HepG2 (cell line): Measurements from ENCODE around the gene KATNA1. TPM values are rescaled to one million over a fixed set of nuclear protein-coding genes. Genes with fewer than 3 reads are reported as not detected.

Experiments used
- AFF4 ChIP-seq: sonication (generic); formaldehyde crosslinking; IDR thresholded peaks from 2 replicates; pipeline ENCODE4 v1.4.0; 2020; ENCODE audit warnings: missing genetic modification reagents
- BORCS8-MEF2B ChIP-seq: sonication (generic); formaldehyde crosslinking; IDR thresholded peaks from 2 replicates; pipeline ENCODE4 v1.8.0; 2022; ENCODE audit warnings: mild to moderate bottlenecking, missing genetic modification reagents
- CENPX ChIP-seq: sonication (generic); formaldehyde crosslinking; IDR thresholded peaks from 2 replicates; pipeline ENCODE4 v1.9.0; 2021; ENCODE audit warnings: mild to moderate bottlenecking, missing genetic modification reagents, moderate library complexity
- ETV5 ChIP-seq: IDR thresholded peaks from 2 replicates; pipeline ENCODE4 v1.6.1; 2018; ENCODE audit warnings: missing biosample characterization, missing genetic modification reagents, inconsistent platforms, borderline replicate concordance
- FOXK1 ChIP-seq: sonication (generic); formaldehyde crosslinking; IDR thresholded peaks from 2 replicates; pipeline ENCODE4 v1.4.0; 2020; ENCODE audit warnings: low read depth, missing genetic modification reagents, borderline replicate concordance
- GRHL1 ChIP-seq: sonication (generic); formaldehyde crosslinking; conservative IDR thresholded peaks from 2 replicates; pipeline ENCODE4 v1.8.0; 2022; ENCODE audit warnings: missing genetic modification reagents
- NCOA1 ChIP-seq: sonication (generic); formaldehyde crosslinking; IDR thresholded peaks from 2 replicates; pipeline ENCODE4 v1.9.0; 2021; ENCODE audit warnings: missing genetic modification reagents
- PAWR ChIP-seq: sonication (generic); formaldehyde crosslinking; IDR thresholded peaks from 2 replicates; pipeline ENCODE4 v1.4.0; 2020; ENCODE audit warnings: missing genetic modification reagents, mild to moderate bottlenecking, borderline replicate concordance
- PHB2 ChIP-seq: fragments of 450-650 bp; IDR thresholded peaks from 2 replicates; pipeline ENCODE4 v1.6.1; 2018; ENCODE audit not compliant: partially characterized antibody
- PRDM15 ChIP-seq: sonication (generic); formaldehyde crosslinking; IDR thresholded peaks from 2 replicates; pipeline ENCODE4 v1.4.0; 2020; ENCODE audit warnings: missing genetic modification reagents
- RNF219 ChIP-seq: sonication (generic); formaldehyde crosslinking; IDR thresholded peaks from 2 replicates; pipeline ENCODE4 v1.5.0; 2020; ENCODE audit warnings: mild to moderate bottlenecking, missing genetic modification reagents
- TFAP4 ChIP-seq: sonication (generic); IDR thresholded peaks from 2 replicates; pipeline ENCODE4 v1.6.1; 2016; ENCODE audit warnings: low read depth, borderline replicate concordance
- TOE1 ChIP-seq: sonication (generic); formaldehyde crosslinking; IDR thresholded peaks from 2 replicates; pipeline ENCODE4 v1.4.0; 2020; ENCODE audit warnings: mild to moderate bottlenecking, missing genetic modification reagents
- ZFYVE20 ChIP-seq: sonication (generic); formaldehyde crosslinking; IDR thresholded peaks from 2 replicates; pipeline ENCODE4 v1.8.0; 2023; ENCODE audit warnings: low read depth, mild to moderate bottlenecking, moderate library complexity, missing genetic modification reagents, borderline replicate concordance
- ZNF589 ChIP-seq: sonication (generic); formaldehyde crosslinking; conservative IDR thresholded peaks from 2 replicates; pipeline ENCODE4 v1.8.0; 2022; ENCODE audit warnings: mild to moderate bottlenecking, moderate library complexity, missing genetic modification reagents
- polyA plus RNA-seq, 8 experiments: library from polyadenylated mRNA; depleted of rRNA in 3 of 8; stranded (reverse) in 7 of 8; unstranded in 1 of 8; fragments of >200 nt; fragmentation: Illumina TruSeq in 4 of 8; extraction: Trizol in 4 of 8; gene quantifications; 2 replicates each; pipeline versions ENCODE4 v1.2.1 to v1.2.3, GENCODE V29; 2011 to 2016; ENCODE audit warnings: low read depth in 4 of 8, missing spikeins in 1 of 8, mixed read lengths in 1 of 8; ENCODE audit not compliant: insufficient read depth in 1 of 8
- total RNA-seq, 5 experiments: library from RNA; depleted of rRNA; stranded (reverse); fragments of >200 nt; fragmentation: Illumina TruSeq; extraction: Trizol; gene quantifications; 2 replicates each; pipeline ENCODE4 v1.2.3, GENCODE V29; 2016; ENCODE audit warnings: low read depth in 1 of 5

KATNA1 gene
- total and polyA plus RNA-seq, 2 of the 13 experiments (the other 11 are each of a cell fraction or from before 2014, with no cell fraction given): 14.8 to 25.3 TPM

- TF ChIP-seq PRDM15 (CRISPR knock-in tag) (no peak), RNF219 (no peak), CENPX (no peak), BORCS8-MEF2B (CRISPR knock-in tag) (peak; percentile 71), PHB2 (no peak), ZNF589 (CRISPR knock-in tag) (no peak), PAWR (CRISPR knock-in tag) (no peak), TFAP4 (peak; percentile 88), TOE1 (CRISPR knock-in tag) (no peak), ETV5 (CRISPR knock-in tag) (no peak; the same call in none of the 2 replicates), AFF4 (no peak), ZFYVE20 (CRISPR knock-in tag) (no peak), GRHL1 (CRISPR knock-in tag) (no peak), NCOA1 (CRISPR knock-in tag) (no peak), FOXK1 (CRISPR knock-in tag) (no peak; the same call in 1 of the 2 replicates)
Measured at GRCh38 chr6:149565527-149566409, 82.7 kb downstream of the KATNA1 start, which contains the start of gene GINM1 (continued).
